ENCODE results near the gene IBA57. TPM values are rescaled to one million over a fixed set of nuclear protein-coding genes. Genes with fewer than 3 reads are reported as not detected.

IBA57 gene
- total and polyA plus RNA-seq, 2 of the 8 experiments (the other 6 are each of a cell fraction or from before 2014, with no cell fraction given): 2.6 to 5.9 TPM

DNA sequence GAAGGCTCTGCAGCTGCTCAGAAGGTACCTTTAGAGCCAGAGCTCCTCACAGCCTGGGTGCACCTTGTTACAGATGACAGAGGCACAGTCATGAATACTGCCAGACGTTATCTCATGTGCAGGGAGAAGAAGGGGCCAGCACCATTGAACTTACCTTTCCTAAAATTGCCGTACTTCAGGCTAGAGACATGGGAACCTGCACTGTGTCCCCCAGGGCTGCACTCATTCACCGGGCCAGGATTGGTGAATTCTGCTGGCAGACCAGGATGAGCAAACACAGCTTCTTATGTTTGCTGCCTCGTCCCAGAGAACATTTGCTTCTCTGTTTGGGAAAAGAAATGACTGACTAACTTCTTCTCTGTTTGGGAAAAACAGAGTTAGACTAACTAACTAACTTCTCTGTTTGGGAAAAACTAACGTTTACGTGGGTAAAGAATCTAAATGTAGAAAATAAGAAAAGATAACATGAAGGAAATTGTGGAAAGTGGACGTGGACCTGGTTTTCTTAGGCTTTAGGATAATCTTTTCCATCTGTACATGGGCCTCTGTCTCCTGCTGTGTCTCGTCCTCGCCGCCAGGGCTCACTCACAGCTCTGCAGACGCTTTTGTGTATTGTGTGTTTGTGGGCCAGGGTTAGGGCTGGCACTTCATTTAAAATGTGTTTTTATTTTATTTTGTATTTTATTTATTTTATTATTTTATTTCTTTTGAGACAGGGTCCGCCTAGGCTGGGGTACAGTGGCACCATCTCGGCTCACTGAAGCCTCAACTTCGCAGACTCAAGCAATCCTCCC, 52.1 kb downstream of the IBA57 start:
- H3K4me1 ChIP-seq (replicated peaks in 1 of 4; ENCODE audit: control insufficient read depth in 3 of 4, insufficient read depth in 4 of 4, low read length in 3 of 4): peaks cover 0 to 3% (median 0%) of the 10 kb centered on the region in 4 experiments; a peak in 3 of 7 replicates
- no peak overlapping the region for H3K4me3 ChIP-seq (ENCODE audit: extremely low read depth in 1 of 4, insufficient read depth in 2 of 4, low read depth in 3 of 4, low read length in 4 of 4)
- H2BK12ac ChIP-seq (ENCODE audit: low read depth, low read length): no peak overlapping the region
- DNase-seq (ENCODE audit: low read depth in 1 of 2, low spot score in 2 of 2): no peak
- H3K36me3 ChIP-seq (ENCODE audit: control insufficient read depth in 2 of 4, insufficient read depth in 4 of 4, low read length in 3 of 4): peaks cover 0 to 26% (median 17%) of the 10 kb centered on the region in 4 experiments; a peak in 6 of 8 replicates
- H2BK5ac ChIP-seq (ENCODE audit: low read depth, low read length): no peak overlapping the region
- H3K23ac ChIP-seq (ENCODE audit: insufficient read length): no peak overlapping the region
- H3K79me1 ChIP-seq (ENCODE audit: low read depth, low read length): peaks cover 7% of the 10 kb centered on the region; the same call in 1 of the 2 replicates
- FAIRE-seq: no peak
- no peak overlapping the region for H3K14ac ChIP-seq (ENCODE audit: insufficient read length)
- TF ChIP-seq USF2 (IDR thresholded peaks at IDR 0.05; ENCODE audit: low read length) (no peak), KDM4A (IDR thresholded peaks at IDR 0.05; ENCODE audit: low read depth, low read length, severe bottlenecking) (no peak), RAD21 (IDR thresholded peaks at IDR 0.05 in 1 of 2, conservative IDR thresholded peaks at IDR 0.05 in 1 of 2; ENCODE audit: low read depth in 2 of 2, low read length in 2 of 2) (no peak), CREB1 (IDR thresholded peaks at IDR 0.05) (no peak), CBX5 (IDR thresholded peaks at IDR 0.05; ENCODE audit: low read depth, low read length) (no peak)
- H3K23me2 ChIP-seq (ENCODE audit: low read depth, low read length): peaks cover 6% of the 10 kb centered on the region
- 90% methylated on average over 14 of the region's 14 CpGs; no CpG with 5 or more reads in 1 of the 2 experiments for WGBS, 2 experiments (ENCODE audit: extremely low coverage in 1 of 2, insufficient coverage in 1 of 2, insufficient read length in 1 of 2, insufficient replicate concordance in 2 of 2, low coverage in 1 of 2, low lambda C conversion rate in 2 of 2, missing lambda C conversion rate in 1 of 2)
- no peak overlapping the region for H2BK15ac ChIP-seq (ENCODE audit: low read length)
- H3K18ac ChIP-seq (ENCODE audit: extremely low read depth, low read length): no peak overlapping the region
- H3K79me2 ChIP-seq (ENCODE audit: control insufficient read depth in 1 of 2, insufficient read depth in 2 of 2, low read length in 2 of 2): no peaks in the 10 kb centered on the region
- no peak overlapping the region for H4K8ac ChIP-seq (ENCODE audit: extremely low read depth, insufficient read depth, low read length)
- H4K5ac ChIP-seq (ENCODE audit: insufficient read length, low read depth, low read length): no peak overlapping the region
- H2BK20ac ChIP-seq (ENCODE audit: low read length): no peak overlapping the region
- H3K4me2 ChIP-seq (ENCODE audit: insufficient read depth in 1 of 2, low read depth in 2 of 2, low read length in 2 of 2): no peak overlapping the region
- no peak overlapping the region for H3K56ac ChIP-seq (replicated peaks; ENCODE audit: insufficient read length, low read depth, low read length)
- ChIA-PET POLR2A (ENCODE audit: partially characterized antibody) (interaction anchor here (0.7 kb wide), 1 partner anchor 153 kb away, joined by 3 read pairs; no protein-coding TSS in a partner anchor), CTCF (ENCODE audit: partially characterized antibody) (interaction anchor here (1.5 to 2.0 kb wide), 2 partner anchors 10 to 12 kb away, joined by 4 to 5 read pairs; no protein-coding TSS in a partner anchor)
- no peak overlapping the region for H2AK5ac ChIP-seq (ENCODE audit: low read depth, low read length)
- no peak overlapping the region for H2AFZ ChIP-seq (ENCODE audit: low read length)
- H4K20me1 ChIP-seq (replicated peaks in 1 of 2; ENCODE audit: control insufficient read depth in 1 of 2, insufficient read depth in 2 of 2, low read length in 2 of 2): peaks cover 0 to 24% of the 10 kb centered on the region in 2 experiments
- no peak overlapping the region for H4K91ac ChIP-seq (replicated peaks; ENCODE audit: insufficient read length, low read length)
- no peaks in the 10 kb centered on the region for H3K9me3 ChIP-seq (ENCODE audit: insufficient read depth in 2 of 2, low read depth in 1 of 2, low read length in 1 of 2)
- no peaks in the 10 kb centered on the region; a peak in 3 of 7 replicates for H3K27me3 ChIP-seq (replicated peaks in 1 of 4; ENCODE audit: control insufficient read depth in 3 of 4, extremely low read depth in 1 of 4, insufficient read depth in 3 of 4, low read length in 3 of 4)
- no peak overlapping the region for H3K4ac ChIP-seq (replicated peaks; ENCODE audit: insufficient read length, low read depth, low read length)
- no peak overlapping the region for H3K9ac ChIP-seq (replicated peaks in 1 of 4; ENCODE audit: extremely low read depth in 1 of 4, low read depth in 3 of 4, low read length in 3 of 4)
- no peak overlapping the region for H2BK120ac ChIP-seq (replicated peaks; ENCODE audit: low read depth, low read length)
- no peak overlapping the region for H3K27ac ChIP-seq (ENCODE audit: low read depth, low read length)
